WERI-Rb-1 (cell line): Measurements from ENCODE around the gene PRR19.

Experiments used
- DNase-seq: peaks from one replicate; pipeline ENCODE4 v3.0.0-alpha.2; 2020
- H3K27ac ChIP-seq: fragments of 250-450 bp; sonication (Bioruptor Pico); 2 replicates; pipeline ENCODE4 v1.5.1; 2020; ENCODE audit warnings: mild to moderate bottlenecking, moderate library complexity
- H3K27me3 ChIP-seq: fragments of 250-450 bp; sonication (Bioruptor Pico); 2 replicates; pipeline ENCODE4 v1.5.1; 2021; ENCODE audit warnings: mild to moderate bottlenecking, low read depth, moderate library complexity; ENCODE audit not compliant: insufficient read depth, severe bottlenecking
- H3K36me3 ChIP-seq: fragments of 250-450 bp; sonication (Bioruptor Pico); 2 replicates; pipeline ENCODE4 v1.5.1; 2020; ENCODE audit warnings: mild to moderate bottlenecking, moderate library complexity
- H3K4me3 ChIP-seq: 2 replicates; pipeline ENCODE4 v1.5.1; 2011; ENCODE audit warnings: low read depth, mild to moderate bottlenecking, control low read depth, low read length
- H3K9me3 ChIP-seq: fragments of 250-450 bp; sonication (Bioruptor Pico); 2 replicates; pipeline ENCODE4 v1.5.1; 2021; ENCODE audit warnings: mild to moderate bottlenecking, moderate library complexity; ENCODE audit not compliant: severe bottlenecking
- TF ChIP-seq, protein P1 (sequence below): IDR thresholded peaks from 2 replicates; pipeline ENCODE4 v1.5.1; 2011; ENCODE audit warnings: low read depth, mild to moderate bottlenecking, control low read depth, inconsistent platforms, low read length

Gene PRR19

DNA sequence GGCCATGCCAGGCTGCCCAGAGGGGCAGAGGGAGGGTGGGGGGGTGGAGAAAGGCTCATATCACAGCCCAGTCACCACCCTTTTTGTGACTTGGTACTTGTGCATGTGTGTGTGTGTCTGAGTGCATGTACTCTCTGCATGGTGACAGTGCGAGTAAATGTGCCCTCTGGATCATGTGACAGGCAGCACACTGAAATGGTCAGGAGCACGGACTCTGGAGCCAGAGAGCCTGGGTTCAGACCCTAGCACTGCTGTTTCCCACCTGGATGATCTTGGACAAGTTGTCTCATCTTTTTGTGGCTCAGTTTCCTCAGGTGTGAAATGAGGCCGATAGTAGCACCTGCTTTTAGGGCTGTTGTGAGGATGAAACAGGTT is 30.9 kb upstream of the PRR19 start:
- no peak overlapping the region for H3K4me3 ChIP-seq

DNA sequence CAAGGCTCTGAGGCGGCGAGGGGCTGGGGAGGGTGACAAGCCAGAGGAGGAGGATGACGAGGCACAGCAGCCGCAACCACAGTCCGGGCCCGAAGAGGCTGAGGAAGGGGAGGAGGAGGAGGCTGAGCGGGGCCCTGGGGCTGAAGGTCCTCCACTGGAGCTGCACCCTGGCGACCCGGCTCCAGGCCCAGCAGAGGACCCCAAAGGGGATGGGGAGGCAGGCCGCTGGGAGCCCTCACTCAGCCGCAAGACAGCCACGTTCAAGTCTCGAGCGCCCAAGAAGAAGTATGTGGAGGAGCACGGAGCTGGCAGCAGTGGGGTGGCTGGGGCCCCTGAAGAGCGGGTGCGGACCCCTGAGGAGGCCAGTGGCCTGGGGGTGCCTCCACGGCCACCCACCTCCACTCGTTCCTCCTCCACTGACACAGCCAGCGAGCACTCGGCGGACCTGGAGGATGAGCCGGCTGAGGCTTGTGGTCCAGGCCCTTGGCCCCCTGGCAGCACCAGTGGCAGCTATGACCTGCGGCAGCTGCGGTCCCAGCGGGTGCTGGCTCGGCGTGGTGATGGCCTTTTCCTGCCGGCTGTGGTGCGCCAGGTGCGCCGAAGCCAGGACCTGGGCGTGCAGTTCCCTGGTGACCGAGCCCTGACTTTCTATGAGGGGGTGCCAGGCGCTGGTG is 29.9 kb upstream of the PRR19 start:
- Histone ChIP-seq H3K4me3 (no peak overlapping the region), H3K9me3 (no peaks in the 10 kb centered on the region), H3K36me3 (peaks cover 30% of the 10 kb centered on the region), H3K27ac (no peak overlapping the region), H3K27me3 (no peaks in the 10 kb centered on the region)
- TF ChIP-seq, protein P1, sequence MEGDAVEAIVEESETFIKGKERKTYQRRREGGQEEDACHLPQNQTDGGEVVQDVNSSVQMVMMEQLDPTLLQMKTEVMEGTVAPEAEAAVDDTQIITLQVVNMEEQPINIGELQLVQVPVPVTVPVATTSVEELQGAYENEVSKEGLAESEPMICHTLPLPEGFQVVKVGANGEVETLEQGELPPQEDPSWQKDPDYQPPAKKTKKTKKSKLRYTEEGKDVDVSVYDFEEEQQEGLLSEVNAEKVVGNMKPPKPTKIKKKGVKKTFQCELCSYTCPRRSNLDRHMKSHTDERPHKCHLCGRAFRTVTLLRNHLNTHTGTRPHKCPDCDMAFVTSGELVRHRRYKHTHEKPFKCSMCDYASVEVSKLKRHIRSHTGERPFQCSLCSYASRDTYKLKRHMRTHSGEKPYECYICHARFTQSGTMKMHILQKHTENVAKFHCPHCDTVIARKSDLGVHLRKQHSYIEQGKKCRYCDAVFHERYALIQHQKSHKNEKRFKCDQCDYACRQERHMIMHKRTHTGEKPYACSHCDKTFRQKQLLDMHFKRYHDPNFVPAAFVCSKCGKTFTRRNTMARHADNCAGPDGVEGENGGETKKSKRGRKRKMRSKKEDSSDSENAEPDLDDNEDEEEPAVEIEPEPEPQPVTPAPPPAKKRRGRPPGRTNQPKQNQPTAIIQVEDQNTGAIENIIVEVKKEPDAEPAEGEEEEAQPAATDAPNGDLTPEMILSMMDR, result no peak
- DNase-seq, result no peak

More for the DNA sequence above, 30.9 kb upstream of the PRR19 start:
- DNase-seq, result no peak
- Histone ChIP-seq H3K36me3 (peaks cover 26% of the 10 kb centered on the region), H3K27me3 (no peaks in the 10 kb centered on the region), H3K27ac (no peak overlapping the region), H3K9me3 (no peaks in the 10 kb centered on the region)
- TF ChIP-seq, protein P1, result no peak

DNA sequence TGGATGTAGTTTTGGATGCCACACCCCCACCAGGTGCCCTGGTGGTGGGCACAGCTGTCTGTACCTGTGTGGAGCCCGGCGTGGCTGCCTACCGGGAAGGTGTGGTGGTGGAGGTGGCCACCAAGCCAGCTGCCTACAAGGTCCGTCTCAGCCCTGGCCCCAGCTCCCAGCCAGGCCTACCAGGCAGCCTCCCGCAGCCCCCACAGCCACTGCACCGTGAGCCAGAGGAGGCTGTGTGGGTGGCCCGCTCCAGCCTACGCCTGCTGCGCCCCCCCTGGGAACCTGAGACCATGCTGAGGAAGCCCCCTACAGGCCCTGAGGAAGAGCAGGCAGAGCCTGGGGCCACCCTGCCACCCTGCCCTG is 29.4 kb upstream of the PRR19 start:
- peaks cover 31% of the 10 kb centered on the region for H3K36me3 ChIP-seq
- no peak for DNase-seq
- H3K27me3 ChIP-seq, result no peaks in the 10 kb centered on the region
- H3K4me3 ChIP-seq, result no peak overlapping the region
- TF ChIP-seq, protein P1, result no peak
- no peak overlapping the region for H3K27ac ChIP-seq
- no peaks in the 10 kb centered on the region for H3K9me3 ChIP-seq

DNA sequence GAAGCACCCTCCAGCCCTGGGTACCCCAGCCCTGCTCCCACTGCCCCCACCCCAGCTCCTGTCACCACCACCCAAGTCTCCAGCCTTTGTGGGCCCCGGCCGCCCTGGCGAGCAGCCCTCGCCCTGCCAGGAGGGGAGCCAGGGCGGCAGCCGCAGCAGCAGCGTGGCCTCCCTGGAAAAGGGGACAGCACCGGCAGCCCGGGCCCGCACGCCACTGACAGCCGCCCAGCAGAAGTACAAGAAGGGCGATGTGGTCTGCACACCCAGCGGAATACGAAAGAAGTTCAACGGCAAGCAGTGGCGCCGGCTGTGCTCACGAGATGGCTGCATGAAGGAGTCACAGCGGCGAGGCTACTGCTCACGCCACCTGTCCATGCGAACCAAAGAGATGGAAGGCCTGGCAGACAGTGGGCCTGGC is 28.9 kb upstream of the PRR19 start:
- Histone ChIP-seq H3K9me3 (no peaks in the 10 kb centered on the region), H3K27me3 (no peaks in the 10 kb centered on the region), H3K27ac (no peak overlapping the region), H3K4me3 (no peak overlapping the region), H3K36me3 (peaks cover 31% of the 10 kb centered on the region)
- TF ChIP-seq, protein P1, result no peak
- DNase-seq, result no peak

DNA sequence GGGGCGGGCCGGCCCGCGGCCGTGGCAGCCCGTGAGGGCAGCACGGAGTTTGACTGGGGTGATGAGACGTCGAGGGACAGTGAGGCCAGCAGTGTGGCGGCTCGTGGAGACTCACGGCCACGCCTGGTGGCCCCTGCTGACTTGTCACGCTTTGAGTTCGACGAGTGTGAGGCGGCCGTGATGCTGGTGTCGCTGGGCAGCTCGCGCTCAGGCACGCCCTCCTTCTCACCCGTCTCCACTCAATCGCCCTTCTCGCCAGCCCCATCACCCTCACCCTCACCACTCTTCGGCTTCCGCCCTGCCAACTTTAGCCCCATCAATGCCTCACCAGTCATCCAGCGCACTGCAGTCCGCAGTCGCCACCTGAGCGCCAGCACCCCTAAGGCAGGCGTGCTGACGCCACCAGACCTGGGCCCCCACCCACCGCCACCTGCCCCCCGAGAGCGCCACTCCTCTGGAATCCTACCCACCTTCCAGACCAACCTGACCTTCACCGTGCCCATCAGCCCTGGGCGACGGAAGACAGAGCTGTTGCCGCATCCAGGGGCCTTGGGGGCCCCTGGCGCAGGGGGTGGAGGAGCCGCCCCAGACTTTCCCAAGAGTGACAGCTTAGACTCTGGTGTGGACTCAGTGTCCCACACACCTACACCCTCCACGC is 28.4 kb upstream of the PRR19 start:
- Histone ChIP-seq H3K9me3 (no peaks in the 10 kb centered on the region), H3K36me3 (peaks cover 31% of the 10 kb centered on the region), H3K27me3 (no peaks in the 10 kb centered on the region), H3K4me3 (no peak overlapping the region), H3K27ac (no peak overlapping the region)
- DNase-seq, result no peak
- TF ChIP-seq, protein P1, result no peak
